ENCODE data around the gene KRTAP5-2.
"Not testable (repeated sequence)": the region's sequence is repeated elsewhere in the genome, so short reads cannot be mapped to it uniquely, and the experiment has no call there.

The KRTAP5-2 gene

GRCh38 chr11:1586699-1587098 is 11.4 kb downstream of the KRTAP5-2 start:
- H3K9ac ChIP-seq (ENCODE audit: low read depth, low read length): no peak overlapping the region

GRCh38 chr11:1584661-1585370 is 13.3 kb downstream of the KRTAP5-2 start, which contains the start of gene KRTAP5-1:
KRTAP5-1 (minus strand) TSS chr11:1585283; CDS start chr11:1585249, 34 bp downstream.
- H3K4me3 ChIP-seq (ENCODE audit: low read depth, low read length); H3K36me3 ChIP-seq (ENCODE audit: control insufficient read depth, insufficient read depth, low read length); H3K9ac ChIP-seq (ENCODE audit: low read depth, low read length); H3K9me3 ChIP-seq (ENCODE audit: control insufficient read depth, insufficient read depth, low read length); H3K27me3 ChIP-seq (ENCODE audit: control insufficient read depth, insufficient read depth, low read length); H3K4me1 ChIP-seq (ENCODE audit: control insufficient read depth, insufficient read depth, low read length); H3K27ac ChIP-seq (ENCODE audit: low read depth, low read length): not testable (repeated sequence)

More at GRCh38 chr11:1586699-1587098, 11.4 kb downstream of the KRTAP5-2 start:
- Histone ChIP-seq H3K36me3 (ENCODE audit: control insufficient read depth, insufficient read depth, low read length) (no peaks in the 10 kb centered on the region), H3K9me3 (ENCODE audit: control insufficient read depth, insufficient read depth, low read length) (no peaks in the 10 kb centered on the region), H3K4me3 (ENCODE audit: low read depth, low read length) (no peak overlapping the region), H3K27ac (ENCODE audit: low read depth, low read length) (no peak overlapping the region), H3K4me1 (ENCODE audit: control insufficient read depth, insufficient read depth, low read length) (no peaks in the 10 kb centered on the region), H3K27me3 (ENCODE audit: control insufficient read depth, insufficient read depth, low read length) (no peaks in the 10 kb centered on the region)

GRCh38 chr11:1582909-1583308 is 15.2 kb downstream of the KRTAP5-2 start:
- not testable (repeated sequence) for H3K9me3 ChIP-seq (ENCODE audit: control insufficient read depth, insufficient read depth, low read length); H3K4me1 ChIP-seq (ENCODE audit: control insufficient read depth, insufficient read depth, low read length); H3K36me3 ChIP-seq (ENCODE audit: control insufficient read depth, insufficient read depth, low read length); H3K4me3 ChIP-seq (ENCODE audit: low read depth, low read length); H3K9ac ChIP-seq (ENCODE audit: low read depth, low read length); H3K27me3 ChIP-seq (ENCODE audit: control insufficient read depth, insufficient read depth, low read length); H3K27ac ChIP-seq (ENCODE audit: low read depth, low read length)

GRCh38 chr11:1581976-1582375 is 16.1 kb downstream of the KRTAP5-2 start:
- Histone ChIP-seq H3K4me3 (ENCODE audit: low read depth, low read length) (no peak overlapping the region), H3K27me3 (ENCODE audit: control insufficient read depth, insufficient read depth, low read length) (no peaks in the 10 kb centered on the region), H3K36me3 (ENCODE audit: control insufficient read depth, insufficient read depth, low read length) (no peaks in the 10 kb centered on the region), H3K9me3 (ENCODE audit: control insufficient read depth, insufficient read depth, low read length) (0 out of 2 replicates have a peak, but pooled peaks cover 8% of the 10 kb centered on the region), H3K27ac (ENCODE audit: low read depth, low read length) (no peak overlapping the region), H3K9ac (ENCODE audit: low read depth, low read length) (no peak overlapping the region), H3K4me1 (ENCODE audit: control insufficient read depth, insufficient read depth, low read length) (no peaks in the 10 kb centered on the region)

GRCh38 chr11:1576825-1577224 is 21.3 kb downstream of the KRTAP5-2 start:
- H3K36me3 ChIP-seq (ENCODE audit: control insufficient read depth, insufficient read depth, low read length): no peaks in the 10 kb centered on the region
- no peak overlapping the region for H3K9ac ChIP-seq (ENCODE audit: low read depth, low read length)
- H3K4me1 ChIP-seq (ENCODE audit: control insufficient read depth, insufficient read depth, low read length): peaks cover 11% of the 10 kb centered on the region; the same call in 1 of the 2 replicates
- H3K27me3 ChIP-seq (ENCODE audit: control insufficient read depth, insufficient read depth, low read length): peaks cover 32% of the 10 kb centered on the region
- H3K9me3 ChIP-seq (ENCODE audit: control insufficient read depth, insufficient read depth, low read length): 0 out of 2 replicates have a peak, but pooled peaks cover 8% of the 10 kb centered on the region
- no peak overlapping the region for H3K27ac ChIP-seq (ENCODE audit: low read depth, low read length)
- H3K4me3 ChIP-seq (ENCODE audit: low read depth, low read length): no peak overlapping the region

- H3K27ac ChIP-seq (ENCODE audit: low read depth, low read length); H3K9me3 ChIP-seq (ENCODE audit: control insufficient read depth, insufficient read depth, low read length); H3K9ac ChIP-seq (ENCODE audit: low read depth, low read length); H3K4me3 ChIP-seq (ENCODE audit: low read depth, low read length); H3K36me3 ChIP-seq (ENCODE audit: control insufficient read depth, insufficient read depth, low read length): not testable (repeated sequence)
- Histone ChIP-seq H3K4me1 (ENCODE audit: control insufficient read depth, insufficient read depth, low read length) (peaks cover 11% of the 10 kb centered on the region; the same call in 1 of the 2 replicates), H3K27me3 (ENCODE audit: control insufficient read depth, insufficient read depth, low read length) (peaks cover 40% of the 10 kb centered on the region)
These were observed 22.3 kb downstream of the KRTAP5-2 start for GRCh38 chr11:1575756-1576155.

GRCh38 chr11:1574933-1575242 is 23.2 kb downstream of the KRTAP5-2 start:
- Histone ChIP-seq H3K4me1 (ENCODE audit: control insufficient read depth, insufficient read depth, low read length) (peaks cover 18% of the 10 kb centered on the region; the same call in 1 of the 2 replicates), H3K27ac (ENCODE audit: low read depth, low read length) (no peak overlapping the region), H3K27me3 (ENCODE audit: control insufficient read depth, insufficient read depth, low read length) (peaks cover 46% of the 10 kb centered on the region), H3K9ac (ENCODE audit: low read depth, low read length) (no peak overlapping the region), H3K9me3 (ENCODE audit: control insufficient read depth, insufficient read depth, low read length) (0 out of 2 replicates have a peak, but pooled peaks cover 8% of the 10 kb centered on the region), H3K36me3 (ENCODE audit: control insufficient read depth, insufficient read depth, low read length) (no peaks in the 10 kb centered on the region), H3K4me3 (ENCODE audit: low read depth, low read length) (no peak overlapping the region)

- no peak overlapping the region for H3K27ac ChIP-seq (ENCODE audit: low read depth, low read length)
- no peak overlapping the region for H3K9ac ChIP-seq (ENCODE audit: low read depth, low read length)
- no peaks in the 10 kb centered on the region for H3K36me3 ChIP-seq (ENCODE audit: control insufficient read depth, insufficient read depth, low read length)
- H3K4me1 ChIP-seq (ENCODE audit: control insufficient read depth, insufficient read depth, low read length): peaks cover 18% of the 10 kb centered on the region; the same call in 1 of the 2 replicates
- H3K27me3 ChIP-seq (ENCODE audit: control insufficient read depth, insufficient read depth, low read length): peaks cover 50% of the 10 kb centered on the region
- H3K9me3 ChIP-seq (ENCODE audit: control insufficient read depth, insufficient read depth, low read length): 0 out of 2 replicates have a peak, but pooled peaks cover 8% of the 10 kb centered on the region
- H3K4me3 ChIP-seq (ENCODE audit: low read depth, low read length): peak overlapping the region; percentile 55
These were observed 23.7 kb downstream of the KRTAP5-2 start for GRCh38 chr11:1574238-1574932.

- H3K36me3 ChIP-seq (ENCODE audit: control insufficient read depth, insufficient read depth, low read length): no peaks in the 10 kb centered on the region
- H3K9me3 ChIP-seq (ENCODE audit: control insufficient read depth, insufficient read depth, low read length): 0 out of 2 replicates have a peak, but pooled peaks cover 8% of the 10 kb centered on the region
- H3K4me1 ChIP-seq (ENCODE audit: control insufficient read depth, insufficient read depth, low read length): peaks cover 18% of the 10 kb centered on the region
- H3K27me3 ChIP-seq (ENCODE audit: control insufficient read depth, insufficient read depth, low read length): peaks cover 50% of the 10 kb centered on the region
- peak overlapping the region; percentile 55 for H3K4me3 ChIP-seq (ENCODE audit: low read depth, low read length)
- no peak overlapping the region for H3K9ac ChIP-seq (ENCODE audit: low read depth, low read length)
- H3K27ac ChIP-seq (ENCODE audit: low read depth, low read length): no peak overlapping the region
These were observed 24.2 kb downstream of the KRTAP5-2 start for GRCh38 chr11:1573903-1574237.

- Histone ChIP-seq H3K4me1 (ENCODE audit: control insufficient read depth, insufficient read depth, low read length) (peaks cover 23% of the 10 kb centered on the region), H3K4me3 (ENCODE audit: low read depth, low read length) (peak overlapping the region; percentile 56), H3K36me3 (ENCODE audit: control insufficient read depth, insufficient read depth, low read length) (no peaks in the 10 kb centered on the region), H3K9ac (ENCODE audit: low read depth, low read length) (no peak overlapping the region; the same call in 1 of the 2 replicates), H3K27me3 (ENCODE audit: control insufficient read depth, insufficient read depth, low read length) (peaks cover 50% of the 10 kb centered on the region), H3K9me3 (ENCODE audit: control insufficient read depth, insufficient read depth, low read length) (0 out of 2 replicates have a peak, but pooled peaks cover 5% of the 10 kb centered on the region), H3K27ac (ENCODE audit: low read depth, low read length) (no peak overlapping the region)
These were observed 24.8 kb downstream of the KRTAP5-2 start for GRCh38 chr11:1573077-1573902.

Measured in HUES48 (cell line).